OCI-LY3 (cell line): ENCODE measurements around the gene UNC13C.
"Not testable (repeated sequence)": the region's sequence is repeated elsewhere in the genome, so short reads cannot be mapped to it uniquely, and the experiment has no call there.

Experiments used
- EZH2phosphoT487 ChIP-seq: fragments of 200-600 bp; shearing (Covaris generic); IDR thresholded peaks from 2 replicates; pipeline ENCODE4 v1.6.1; 2018; ENCODE audit warnings: antibody characterized with exemption, mixed run types, low read depth
- TF ChIP-seq, protein P1 (sequence below): fragments of 200-600, 300-600 bp; sonication (generic); IDR thresholded peaks from 2 replicates; pipeline ENCODE4 v1.5.1; 2014; ENCODE audit warnings: antibody characterized with exemption, low read length, low read depth

DNA sequence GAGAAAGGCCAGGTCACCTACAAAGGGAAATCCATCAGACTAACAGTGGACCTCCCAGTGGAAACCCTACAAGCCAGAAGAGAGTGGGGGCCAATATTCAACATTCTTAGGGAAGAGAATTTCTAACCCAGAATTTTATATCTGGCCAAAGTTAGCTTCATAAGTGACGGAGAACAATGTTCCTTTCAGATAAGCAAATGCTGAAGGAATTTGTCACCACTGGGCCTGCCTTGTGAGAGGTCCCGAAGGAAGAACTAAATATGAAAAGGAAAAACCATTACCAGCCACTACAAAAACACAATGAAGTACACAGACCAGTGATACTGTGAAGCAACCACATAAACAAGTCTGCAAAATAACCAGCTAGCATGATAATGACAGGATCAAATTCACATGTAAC, 40.6 kb upstream of the UNC13C start:
- TF ChIP-seq, protein P1, sequence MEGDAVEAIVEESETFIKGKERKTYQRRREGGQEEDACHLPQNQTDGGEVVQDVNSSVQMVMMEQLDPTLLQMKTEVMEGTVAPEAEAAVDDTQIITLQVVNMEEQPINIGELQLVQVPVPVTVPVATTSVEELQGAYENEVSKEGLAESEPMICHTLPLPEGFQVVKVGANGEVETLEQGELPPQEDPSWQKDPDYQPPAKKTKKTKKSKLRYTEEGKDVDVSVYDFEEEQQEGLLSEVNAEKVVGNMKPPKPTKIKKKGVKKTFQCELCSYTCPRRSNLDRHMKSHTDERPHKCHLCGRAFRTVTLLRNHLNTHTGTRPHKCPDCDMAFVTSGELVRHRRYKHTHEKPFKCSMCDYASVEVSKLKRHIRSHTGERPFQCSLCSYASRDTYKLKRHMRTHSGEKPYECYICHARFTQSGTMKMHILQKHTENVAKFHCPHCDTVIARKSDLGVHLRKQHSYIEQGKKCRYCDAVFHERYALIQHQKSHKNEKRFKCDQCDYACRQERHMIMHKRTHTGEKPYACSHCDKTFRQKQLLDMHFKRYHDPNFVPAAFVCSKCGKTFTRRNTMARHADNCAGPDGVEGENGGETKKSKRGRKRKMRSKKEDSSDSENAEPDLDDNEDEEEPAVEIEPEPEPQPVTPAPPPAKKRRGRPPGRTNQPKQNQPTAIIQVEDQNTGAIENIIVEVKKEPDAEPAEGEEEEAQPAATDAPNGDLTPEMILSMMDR, result not testable (repeated sequence)
- not testable (repeated sequence) for TF ChIP-seq EZH2phosphoT487
